ENCODE measurements around the gene ADGRV1. TPM values are rescaled to one million over a fixed set of nuclear protein-coding genes. Genes with fewer than 3 reads are reported as not detected.
A peak's percentile ranks its signal among the peaks of the same experiment; 100 is the strongest.

The ADGRV1 gene
- total RNA-seq, 4 donors from 2014 or later, result 1.9 to 11.3 TPM; not detected in 2

DNA sequence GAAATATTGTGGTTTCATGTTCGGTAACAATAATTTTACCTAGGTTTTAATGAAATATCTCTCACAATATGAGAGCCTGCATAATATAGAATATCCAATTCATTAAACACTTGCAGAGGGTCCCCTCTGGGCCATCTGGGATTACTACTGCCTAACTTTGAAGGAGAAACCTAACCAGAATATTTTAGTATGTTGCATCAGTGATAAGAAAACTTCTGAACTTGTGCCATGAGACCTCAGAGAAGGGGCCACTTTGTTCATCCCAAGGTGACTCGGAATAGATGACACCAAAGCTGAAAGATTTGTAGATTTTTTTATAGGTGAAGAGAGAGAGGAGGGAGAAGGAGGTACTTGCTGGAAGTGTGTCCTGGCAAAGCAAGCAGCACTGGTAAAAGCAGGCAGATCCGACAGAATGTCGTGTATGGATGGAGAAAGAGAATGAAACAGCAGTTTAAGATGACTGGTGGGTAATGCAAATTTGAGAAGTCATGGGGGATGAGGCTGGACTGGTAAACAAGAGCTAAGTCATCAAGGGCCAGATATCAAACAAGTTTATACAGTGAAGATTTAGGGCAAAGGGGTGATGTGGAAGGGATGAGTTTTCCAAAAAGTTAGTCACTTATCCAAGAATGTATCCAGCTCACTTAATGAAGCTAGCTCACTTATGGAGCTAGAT is 372.3 kb downstream of the ADGRV1 start:
- H3K4me3 ChIP-seq, result no peak overlapping the region
- no peaks in the 10 kb centered on the region for H3K9me3 ChIP-seq
- DNase-seq, result no peak
- TF ChIP-seq, protein P1, sequence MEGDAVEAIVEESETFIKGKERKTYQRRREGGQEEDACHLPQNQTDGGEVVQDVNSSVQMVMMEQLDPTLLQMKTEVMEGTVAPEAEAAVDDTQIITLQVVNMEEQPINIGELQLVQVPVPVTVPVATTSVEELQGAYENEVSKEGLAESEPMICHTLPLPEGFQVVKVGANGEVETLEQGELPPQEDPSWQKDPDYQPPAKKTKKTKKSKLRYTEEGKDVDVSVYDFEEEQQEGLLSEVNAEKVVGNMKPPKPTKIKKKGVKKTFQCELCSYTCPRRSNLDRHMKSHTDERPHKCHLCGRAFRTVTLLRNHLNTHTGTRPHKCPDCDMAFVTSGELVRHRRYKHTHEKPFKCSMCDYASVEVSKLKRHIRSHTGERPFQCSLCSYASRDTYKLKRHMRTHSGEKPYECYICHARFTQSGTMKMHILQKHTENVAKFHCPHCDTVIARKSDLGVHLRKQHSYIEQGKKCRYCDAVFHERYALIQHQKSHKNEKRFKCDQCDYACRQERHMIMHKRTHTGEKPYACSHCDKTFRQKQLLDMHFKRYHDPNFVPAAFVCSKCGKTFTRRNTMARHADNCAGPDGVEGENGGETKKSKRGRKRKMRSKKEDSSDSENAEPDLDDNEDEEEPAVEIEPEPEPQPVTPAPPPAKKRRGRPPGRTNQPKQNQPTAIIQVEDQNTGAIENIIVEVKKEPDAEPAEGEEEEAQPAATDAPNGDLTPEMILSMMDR (IDR thresholded peaks at IDR 0.05), result no peak
- TF ChIP-seq POLR2A (IDR thresholded peaks at IDR 0.05), result no peak
- H3K27ac ChIP-seq, result no peak overlapping the region
- H3K27me3 ChIP-seq, result no peaks in the 10 kb centered on the region
- no peaks in the 10 kb centered on the region for H3K4me1 ChIP-seq
- intact Hi-C loops (cut with DNase I; ENCODE audit: low total_unique reads), result no loop called here
- no peaks in the 10 kb centered on the region for H3K36me3 ChIP-seq

DNA sequence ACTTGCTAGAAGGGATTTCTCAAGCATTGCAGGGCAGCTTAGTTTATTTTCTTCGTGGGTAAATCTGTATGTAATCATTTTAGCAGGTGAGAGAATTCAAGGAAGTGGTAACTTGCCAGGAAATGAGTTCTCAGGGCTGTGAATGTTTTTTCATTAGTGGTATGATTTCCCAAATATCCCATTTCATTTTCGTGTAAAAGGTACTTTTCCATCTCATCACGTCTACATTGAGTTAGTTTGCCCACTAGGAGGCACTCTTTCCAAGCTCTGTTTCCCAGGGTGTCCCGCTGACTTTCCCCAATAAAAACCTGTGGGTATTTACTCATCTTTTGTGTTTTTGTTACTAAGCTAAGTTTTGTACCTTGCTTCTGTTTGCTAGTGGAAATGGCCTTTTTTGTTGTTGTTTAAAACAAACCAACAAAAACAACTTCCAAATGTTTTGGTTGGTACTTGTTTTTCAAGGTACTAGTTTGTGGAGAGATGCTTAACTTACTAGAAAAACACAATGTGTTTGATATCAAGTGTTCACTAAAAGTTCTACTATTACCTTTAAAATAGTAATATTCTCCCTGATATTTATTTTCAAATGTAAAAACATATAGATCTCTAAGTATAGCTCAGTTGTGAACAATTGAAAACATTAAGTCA is 373.6 kb downstream of the ADGRV1 start:
- TF ChIP-seq POLR2A (IDR thresholded peaks at IDR 0.05), result no peak
- TF ChIP-seq, protein P1 (IDR thresholded peaks at IDR 0.05), result peak; percentile 66 to 85 (median 79)
- intact Hi-C loops (cut with DNase I; ENCODE audit: low total_unique reads), result no loop called here
- Histone ChIP-seq H3K4me3 (no peak overlapping the region), H3K27ac (peak overlapping the region in 1 of 2 donors; percentile 29), H3K36me3 (no peaks in the 10 kb centered on the region), H3K9me3 (no peaks in the 10 kb centered on the region), H3K4me1 (no peaks in the 10 kb centered on the region), H3K27me3 (no peaks in the 10 kb centered on the region)
- DNase-seq, result peak; percentile 18 to 55

DNA sequence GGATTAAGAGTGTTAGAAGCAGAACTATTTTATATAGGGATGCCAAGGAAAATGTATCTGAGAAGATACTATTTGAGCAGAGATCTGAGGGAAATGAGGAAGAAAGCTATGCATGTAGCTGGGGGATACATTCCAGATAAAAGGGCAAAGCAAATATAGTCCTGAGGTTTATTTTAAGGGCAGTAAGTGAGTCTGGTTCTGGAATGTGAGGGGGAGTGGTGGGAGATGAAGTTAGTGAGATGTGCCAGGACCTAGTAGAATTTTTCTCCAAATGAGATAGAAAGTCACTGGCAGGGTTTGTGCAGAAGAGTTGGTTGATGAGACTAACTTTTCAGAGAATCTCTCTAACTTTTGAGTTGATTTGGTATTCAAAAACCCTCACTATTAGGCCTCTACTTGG is 374.7 kb downstream of the ADGRV1 start:
- Histone ChIP-seq H3K27ac (peak overlapping the region in 1 of 2 donors; percentile 66), H3K36me3 (no peaks in the 10 kb centered on the region), H3K9me3 (no peaks in the 10 kb centered on the region), H3K4me3 (no peak overlapping the region), H3K27me3 (no peaks in the 10 kb centered on the region), H3K4me1 (no peaks in the 10 kb centered on the region)
- TF ChIP-seq POLR2A (IDR thresholded peaks at IDR 0.05), result no peak
- TF ChIP-seq, protein P1 (IDR thresholded peaks at IDR 0.05), result no peak
- intact Hi-C loops (cut with DNase I; ENCODE audit: low total_unique reads), result no loop called here
- no peak for DNase-seq

DNA sequence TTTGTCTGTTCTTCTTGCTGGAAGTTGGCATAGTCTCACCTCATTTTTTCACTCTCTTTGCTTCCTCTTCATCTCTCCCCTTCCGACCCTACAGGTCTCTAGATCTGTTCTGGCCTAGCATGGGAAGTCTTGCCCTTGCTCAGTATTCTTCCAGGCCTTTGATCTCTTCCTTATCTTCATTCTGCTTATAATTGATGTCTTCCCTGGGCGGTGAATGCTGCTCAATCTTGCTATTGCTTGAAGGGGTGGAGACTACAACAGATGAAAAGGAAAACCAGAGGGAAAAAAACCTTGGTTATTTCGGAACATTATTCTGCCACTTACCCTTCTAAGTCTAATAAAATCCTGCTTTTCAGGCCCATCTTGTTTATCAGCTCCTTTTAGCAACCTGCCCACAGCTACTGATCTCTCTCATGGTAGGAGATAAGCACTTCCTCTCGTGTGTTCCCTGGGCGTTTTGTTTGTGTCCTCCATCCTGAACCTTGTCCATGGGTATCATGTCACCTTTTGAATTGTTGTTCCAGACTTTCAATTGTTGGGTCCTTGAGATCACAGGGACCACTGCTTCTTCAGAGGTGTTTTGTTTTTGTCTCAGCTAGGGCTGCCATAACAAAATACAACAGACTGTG is 375.6 kb downstream of the ADGRV1 start:
- no peak overlapping the region for H3K4me3 ChIP-seq
- no peaks in the 10 kb centered on the region for H3K36me3 ChIP-seq
- no peaks in the 10 kb centered on the region for H3K4me1 ChIP-seq
- TF ChIP-seq, protein P1 (IDR thresholded peaks at IDR 0.05), result no peak
- no peak for TF ChIP-seq POLR2A (IDR thresholded peaks at IDR 0.05)
- H3K27ac ChIP-seq, result peak overlapping the region in 1 of 2 donors; percentile 49
- H3K27me3 ChIP-seq, result no peaks in the 10 kb centered on the region
- no peaks in the 10 kb centered on the region for H3K9me3 ChIP-seq
- intact Hi-C loops (cut with DNase I; ENCODE audit: low total_unique reads), result no loop called here
- no peak for DNase-seq

DNA sequence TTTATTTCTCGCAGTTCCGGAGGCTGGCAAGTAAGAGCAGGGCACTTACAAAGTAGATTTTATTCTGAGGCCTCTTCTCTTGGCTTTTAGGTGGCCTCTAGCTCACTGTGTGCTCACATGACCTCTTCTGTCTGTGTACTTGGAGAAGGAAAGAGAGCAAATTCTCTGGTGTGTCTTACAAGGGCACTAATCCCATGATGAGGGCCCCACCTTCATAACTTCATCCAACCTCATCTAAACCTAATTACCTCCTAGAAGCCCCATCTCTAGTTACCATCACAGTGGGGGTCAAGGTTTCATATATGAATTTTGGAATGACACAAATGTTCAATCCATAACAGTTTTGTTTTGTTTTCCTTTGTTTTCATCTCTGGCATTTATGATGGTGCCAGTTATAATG is 376.1 kb downstream of the ADGRV1 start:
- intact Hi-C loops (cut with DNase I; ENCODE audit: low total_unique reads), result no loop called here
- Histone ChIP-seq H3K4me1 (no peaks in the 10 kb centered on the region), H3K4me3 (no peak overlapping the region), H3K9me3 (no peaks in the 10 kb centered on the region), H3K27me3 (no peaks in the 10 kb centered on the region), H3K27ac (peak overlapping the region in 1 of 2 donors; percentile 49), H3K36me3 (no peaks in the 10 kb centered on the region)
- no peak for DNase-seq
- TF ChIP-seq, protein P1 (IDR thresholded peaks at IDR 0.05), result no peak
- TF ChIP-seq POLR2A (IDR thresholded peaks at IDR 0.05), result no peak
